B cell (primary cell): ENCODE data around the gene ABI2.

ENCODE experiments used
- EZH2 ChIP-seq: IDR thresholded peaks from 2 replicates; pipeline ENCODE4 v1.6.1; 2012; ENCODE audit warnings: borderline replicate concordance, low read depth, mild to moderate bottlenecking, moderate library complexity, low read length; ENCODE audit not compliant: insufficient read depth, poor library complexity, severe bottlenecking
- TF ChIP-seq, protein P1 (sequence below): fragments of 200-600 bp; IDR thresholded peaks from one replicate; pipeline ENCODE4 v1.8.0; 2022; ENCODE audit warnings: antibody characterized with exemption, mild to moderate bottlenecking

DNA sequence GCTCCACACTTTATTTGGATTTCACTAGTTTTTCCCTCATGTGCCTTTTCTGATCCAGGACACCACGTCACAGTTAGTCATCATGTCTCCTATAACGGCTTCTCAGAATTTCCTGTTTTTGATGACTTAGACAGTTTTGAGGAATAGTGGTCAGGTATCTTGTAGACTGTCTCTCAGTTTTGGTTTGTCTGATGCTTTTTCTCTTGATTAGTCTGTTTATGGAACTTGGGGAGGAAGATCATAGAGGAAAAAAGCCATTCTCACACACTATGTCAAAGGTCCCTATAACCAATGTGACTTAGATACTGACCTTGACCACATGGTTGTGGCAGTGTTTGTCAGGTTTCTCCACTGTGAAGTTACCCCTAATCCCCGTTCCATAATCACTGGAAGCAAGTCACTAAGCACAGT is 117.9 kb downstream of the ABI2 start:
- TF ChIP-seq, protein P1, sequence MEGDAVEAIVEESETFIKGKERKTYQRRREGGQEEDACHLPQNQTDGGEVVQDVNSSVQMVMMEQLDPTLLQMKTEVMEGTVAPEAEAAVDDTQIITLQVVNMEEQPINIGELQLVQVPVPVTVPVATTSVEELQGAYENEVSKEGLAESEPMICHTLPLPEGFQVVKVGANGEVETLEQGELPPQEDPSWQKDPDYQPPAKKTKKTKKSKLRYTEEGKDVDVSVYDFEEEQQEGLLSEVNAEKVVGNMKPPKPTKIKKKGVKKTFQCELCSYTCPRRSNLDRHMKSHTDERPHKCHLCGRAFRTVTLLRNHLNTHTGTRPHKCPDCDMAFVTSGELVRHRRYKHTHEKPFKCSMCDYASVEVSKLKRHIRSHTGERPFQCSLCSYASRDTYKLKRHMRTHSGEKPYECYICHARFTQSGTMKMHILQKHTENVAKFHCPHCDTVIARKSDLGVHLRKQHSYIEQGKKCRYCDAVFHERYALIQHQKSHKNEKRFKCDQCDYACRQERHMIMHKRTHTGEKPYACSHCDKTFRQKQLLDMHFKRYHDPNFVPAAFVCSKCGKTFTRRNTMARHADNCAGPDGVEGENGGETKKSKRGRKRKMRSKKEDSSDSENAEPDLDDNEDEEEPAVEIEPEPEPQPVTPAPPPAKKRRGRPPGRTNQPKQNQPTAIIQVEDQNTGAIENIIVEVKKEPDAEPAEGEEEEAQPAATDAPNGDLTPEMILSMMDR: no peak
- no peak for TF ChIP-seq EZH2
